SK-N-SH (cell line): ENCODE data around the gene HCN4.

Experiments used
- CHD2 ChIP-seq: fragments of 150-350 bp; IDR thresholded peaks from 2 replicates; pipeline ENCODE4 v1.6.1; 2018; ENCODE audit warnings: low read length; ENCODE audit not compliant: partially characterized antibody
- EZH2phosphoT487 ChIP-seq: fragments of 200-600 bp; sonication (generic); IDR thresholded peaks from 2 replicates; pipeline ENCODE4 v1.6.1; 2017; ENCODE audit warnings: low read depth, mixed run types, mild to moderate bottlenecking, antibody characterized with exemption, moderate library complexity, borderline replicate concordance
- FOSL2 ChIP-seq: IDR thresholded peaks from 2 replicates; pipeline ENCODE4 v1.4.0; 2012; ENCODE audit warnings: low read depth, mild to moderate bottlenecking, moderate library complexity, borderline replicate concordance
- GABPA ChIP-seq: IDR thresholded peaks from 2 replicates; pipeline ENCODE4 v1.4.0; 2012; ENCODE audit warnings: low read depth, mild to moderate bottlenecking
- SIN3A ChIP-seq: IDR thresholded peaks from 2 replicates; pipeline ENCODE4 v1.6.1; 2012; ENCODE audit warnings: low read depth, mild to moderate bottlenecking, low read length, moderate library complexity, borderline replicate concordance
- TEAD4 ChIP-seq: IDR thresholded peaks from 2 replicates; pipeline ENCODE4 v1.4.0; 2012; ENCODE audit warnings: mild to moderate bottlenecking, borderline replicate concordance; ENCODE audit not compliant: insufficient read depth
- TF ChIP-seq, protein P1 (sequence below): IDR thresholded peaks from 2 replicates; pipeline ENCODE4 v1.6.1; 2012; ENCODE audit warnings: mild to moderate bottlenecking, low read depth, low read length, moderate library complexity
- TF ChIP-seq, protein P2 (sequence below): fragments of 150-350 bp; IDR thresholded peaks from 2 replicates; pipeline ENCODE4 v1.6.1; 2017; ENCODE audit warnings: antibody characterized with exemption, low read length, low read depth, borderline replicate concordance
- TF ChIP-seq, protein P3 (sequence below): fragments of 200-600 bp; sonication (generic); IDR thresholded peaks from 2 replicates; pipeline ENCODE4 v1.6.1; 2017; ENCODE audit warnings: antibody characterized with exemption, mild to moderate bottlenecking, moderate library complexity

DNA sequence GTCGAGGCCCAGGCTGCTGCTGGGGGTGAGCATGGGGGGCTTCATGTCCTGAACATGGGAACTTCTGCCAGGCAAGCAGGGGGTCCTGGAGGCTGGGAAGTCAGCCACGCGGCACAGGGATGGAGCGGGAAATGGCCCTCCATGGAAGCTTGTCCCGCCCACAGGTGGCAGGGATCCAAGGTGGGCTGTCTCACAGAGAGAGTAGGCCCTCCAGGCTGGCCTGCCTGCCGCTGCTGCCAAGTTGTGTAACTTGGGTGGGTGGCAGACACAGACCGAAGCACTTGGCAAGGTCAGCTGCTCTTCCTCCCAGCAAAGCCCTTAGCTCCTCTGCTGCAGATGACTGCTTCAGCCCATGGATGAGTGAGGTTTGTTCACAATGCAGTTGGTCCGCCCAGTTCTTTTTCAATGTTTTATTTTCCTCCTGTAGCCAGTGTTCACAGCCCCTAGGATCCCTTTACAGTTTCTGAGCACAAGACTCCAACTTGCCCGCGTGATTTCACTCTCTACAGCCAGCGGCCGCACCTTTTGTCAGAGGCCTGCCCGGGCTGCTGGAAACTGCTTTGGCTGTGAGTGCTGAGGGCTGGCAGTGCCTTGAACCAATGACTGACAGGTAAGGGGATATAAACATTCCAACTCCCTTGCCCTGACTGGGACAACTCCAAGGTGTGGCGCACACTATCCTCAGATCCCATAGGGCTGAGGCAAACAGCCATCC lies 26.7 kb downstream of the HCN4 start:
- TF ChIP-seq, protein P1, sequence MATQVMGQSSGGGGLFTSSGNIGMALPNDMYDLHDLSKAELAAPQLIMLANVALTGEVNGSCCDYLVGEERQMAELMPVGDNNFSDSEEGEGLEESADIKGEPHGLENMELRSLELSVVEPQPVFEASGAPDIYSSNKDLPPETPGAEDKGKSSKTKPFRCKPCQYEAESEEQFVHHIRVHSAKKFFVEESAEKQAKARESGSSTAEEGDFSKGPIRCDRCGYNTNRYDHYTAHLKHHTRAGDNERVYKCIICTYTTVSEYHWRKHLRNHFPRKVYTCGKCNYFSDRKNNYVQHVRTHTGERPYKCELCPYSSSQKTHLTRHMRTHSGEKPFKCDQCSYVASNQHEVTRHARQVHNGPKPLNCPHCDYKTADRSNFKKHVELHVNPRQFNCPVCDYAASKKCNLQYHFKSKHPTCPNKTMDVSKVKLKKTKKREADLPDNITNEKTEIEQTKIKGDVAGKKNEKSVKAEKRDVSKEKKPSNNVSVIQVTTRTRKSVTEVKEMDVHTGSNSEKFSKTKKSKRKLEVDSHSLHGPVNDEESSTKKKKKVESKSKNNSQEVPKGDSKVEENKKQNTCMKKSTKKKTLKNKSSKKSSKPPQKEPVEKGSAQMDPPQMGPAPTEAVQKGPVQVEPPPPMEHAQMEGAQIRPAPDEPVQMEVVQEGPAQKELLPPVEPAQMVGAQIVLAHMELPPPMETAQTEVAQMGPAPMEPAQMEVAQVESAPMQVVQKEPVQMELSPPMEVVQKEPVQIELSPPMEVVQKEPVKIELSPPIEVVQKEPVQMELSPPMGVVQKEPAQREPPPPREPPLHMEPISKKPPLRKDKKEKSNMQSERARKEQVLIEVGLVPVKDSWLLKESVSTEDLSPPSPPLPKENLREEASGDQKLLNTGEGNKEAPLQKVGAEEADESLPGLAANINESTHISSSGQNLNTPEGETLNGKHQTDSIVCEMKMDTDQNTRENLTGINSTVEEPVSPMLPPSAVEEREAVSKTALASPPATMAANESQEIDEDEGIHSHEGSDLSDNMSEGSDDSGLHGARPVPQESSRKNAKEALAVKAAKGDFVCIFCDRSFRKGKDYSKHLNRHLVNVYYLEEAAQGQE, result no peak
- TF ChIP-seq, protein P2, sequence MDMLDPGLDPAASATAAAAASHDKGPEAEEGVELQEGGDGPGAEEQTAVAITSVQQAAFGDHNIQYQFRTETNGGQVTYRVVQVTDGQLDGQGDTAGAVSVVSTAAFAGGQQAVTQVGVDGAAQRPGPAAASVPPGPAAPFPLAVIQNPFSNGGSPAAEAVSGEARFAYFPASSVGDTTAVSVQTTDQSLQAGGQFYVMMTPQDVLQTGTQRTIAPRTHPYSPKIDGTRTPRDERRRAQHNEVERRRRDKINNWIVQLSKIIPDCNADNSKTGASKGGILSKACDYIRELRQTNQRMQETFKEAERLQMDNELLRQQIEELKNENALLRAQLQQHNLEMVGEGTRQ, result no peak
- TF ChIP-seq, protein P3, sequence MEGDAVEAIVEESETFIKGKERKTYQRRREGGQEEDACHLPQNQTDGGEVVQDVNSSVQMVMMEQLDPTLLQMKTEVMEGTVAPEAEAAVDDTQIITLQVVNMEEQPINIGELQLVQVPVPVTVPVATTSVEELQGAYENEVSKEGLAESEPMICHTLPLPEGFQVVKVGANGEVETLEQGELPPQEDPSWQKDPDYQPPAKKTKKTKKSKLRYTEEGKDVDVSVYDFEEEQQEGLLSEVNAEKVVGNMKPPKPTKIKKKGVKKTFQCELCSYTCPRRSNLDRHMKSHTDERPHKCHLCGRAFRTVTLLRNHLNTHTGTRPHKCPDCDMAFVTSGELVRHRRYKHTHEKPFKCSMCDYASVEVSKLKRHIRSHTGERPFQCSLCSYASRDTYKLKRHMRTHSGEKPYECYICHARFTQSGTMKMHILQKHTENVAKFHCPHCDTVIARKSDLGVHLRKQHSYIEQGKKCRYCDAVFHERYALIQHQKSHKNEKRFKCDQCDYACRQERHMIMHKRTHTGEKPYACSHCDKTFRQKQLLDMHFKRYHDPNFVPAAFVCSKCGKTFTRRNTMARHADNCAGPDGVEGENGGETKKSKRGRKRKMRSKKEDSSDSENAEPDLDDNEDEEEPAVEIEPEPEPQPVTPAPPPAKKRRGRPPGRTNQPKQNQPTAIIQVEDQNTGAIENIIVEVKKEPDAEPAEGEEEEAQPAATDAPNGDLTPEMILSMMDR, result no peak
- TF ChIP-seq TEAD4, result no peak
- TF ChIP-seq EZH2phosphoT487, result no peak
- TF ChIP-seq FOSL2, result no peak
- no peak for TF ChIP-seq SIN3A
- TF ChIP-seq CHD2, result no peak
- no peak for TF ChIP-seq GABPA
